GM12878 (cell line): Measurements from ENCODE around the gene PATJ. TPM values are rescaled to one million over a fixed set of nuclear protein-coding genes. Genes with fewer than 3 reads are reported as not detected.

Experiments
- ATAC-seq: fragments of 200-7000 bp; cut with Tn5 transposase; 3 replicates; pipeline ENCODE4 v1.9.1; 2020; ENCODE audit warnings: mild to moderate bottlenecking, moderate library complexity
- BruUV-seq: library from RNA; stranded (reverse); fragments of 400-500 nt; replicated peaks from 2 replicates; lab custom pipeline; 2021; lab: Mats Ljungman, UMichigan
- CTCF ChIA-PET: fragments of 300-600 bp; sonication (Branson Sonifier 250); formaldehyde crosslinking; extraction: SDS; loops from one replicate; lab custom pipeline; 2021; ENCODE audit warnings: inconsistent platforms; lab: Yijun Ruan, JAX
- POLR2A ChIA-PET: fragments of 350-600 bp; formaldehyde crosslinking; extraction: SDS; loops from one replicate; lab custom pipeline; 2021; ENCODE audit warnings: inconsistent platforms; lab: Charles Lee
- RAD21 ChIA-PET: fragments of 300-600 bp; sonication (Branson Sonifier 250); formaldehyde crosslinking; loops from one replicate; lab custom pipeline; 2023; ENCODE audit warnings: antibody characterized with exemption; ENCODE audit not compliant: unreplicated experiment; lab: Charles Lee
- SMC1A ChIA-PET: fragments of 300-600 bp; sonication (Branson Sonifier 250); formaldehyde crosslinking; loops from one replicate; lab custom pipeline; 2023; ENCODE audit not compliant: unreplicated experiment, uncharacterized antibody; lab: Charles Lee
- DNase-seq: peaks from one replicate; pipeline ENCODE4 v3.0.0-alpha.2; 2011; ENCODE audit warnings: low read depth, low spot score
- FAIRE-seq: peaks from 3 replicates; lab custom pipeline; 2011; peaks lifted over from hg19 to GRCh38; lab: Jason Lieb, UNC
- H2AFZ ChIP-seq: 2 replicates; pipeline ENCODE4 v1.6.0; 2011; ENCODE audit warnings: low read depth, low read length, control low read depth; ENCODE audit not compliant: control insufficient read depth
- H3K27ac ChIP-seq: 2 replicates; pipeline ENCODE4 v1.5.1; 2011; ENCODE audit warnings: control low read depth; ENCODE audit not compliant: control insufficient read depth, insufficient read depth
- H3K27me3 ChIP-seq, 2 experiments: replicated peaks in 1 of 2; 2 replicates each; pipeline versions ENCODE4 v1.6.0 to v1.6.1; 2011; ENCODE audit warnings: low read length in 1 of 2; ENCODE audit not compliant: control insufficient read depth in 2 of 2, insufficient read depth in 2 of 2
- H3K36me3 ChIP-seq, 2 experiments: 2 replicates each; pipeline ENCODE4 v1.5.1; 2011; ENCODE audit warnings: low read length in 1 of 2; ENCODE audit not compliant: control insufficient read depth in 2 of 2, insufficient read depth in 2 of 2
- H3K4me1 ChIP-seq: 2 replicates; pipeline ENCODE4 v1.6.1; 2011; ENCODE audit warnings: mild to moderate bottlenecking, low read length, moderate library complexity, mixed read lengths; ENCODE audit not compliant: control insufficient read depth, insufficient read depth
- H3K4me2 ChIP-seq: 2 replicates; pipeline ENCODE4 v1.6.0; 2011; ENCODE audit warnings: control low read depth; ENCODE audit not compliant: control insufficient read depth, insufficient read depth
- H3K4me3 ChIP-seq: fragments of 200-600 bp; sonication (generic); 2 replicates; pipeline ENCODE4 v1.5.1; 2016
- H3K79me2 ChIP-seq: 2 replicates; pipeline ENCODE4 v1.6.0; 2011; ENCODE audit warnings: low read length; ENCODE audit not compliant: control insufficient read depth, insufficient read depth
- H3K9ac ChIP-seq: 2 replicates; pipeline ENCODE4 v1.8.0; 2011; ENCODE audit warnings: low read length, control low read depth, mixed read lengths; ENCODE audit not compliant: control insufficient read depth, insufficient read depth
- H3K9me3 ChIP-seq: replicated peaks from 3 replicates; pipeline ENCODE4 v1.5.1; 2011; ENCODE audit warnings: mild to moderate bottlenecking, low read length; ENCODE audit not compliant: control insufficient read depth, insufficient read depth
- H4K20me1 ChIP-seq: 2 replicates; pipeline ENCODE4 v1.6.0; 2011; ENCODE audit not compliant: control insufficient read depth, insufficient read depth
- ATF3 ChIP-seq: IDR thresholded peaks from 2 replicates; pipeline ENCODE4 v1.6.1; 2011; ENCODE audit warnings: low read depth, mild to moderate bottlenecking, low read length, moderate library complexity, borderline replicate concordance; ENCODE audit errors: extremely low read depth
- BCL3 ChIP-seq: IDR thresholded peaks from 2 replicates; pipeline ENCODE4 v1.6.1; 2011; ENCODE audit warnings: borderline replicate concordance, low read depth, mild to moderate bottlenecking, moderate library complexity, low read length; ENCODE audit not compliant: insufficient read depth, poor library complexity, severe bottlenecking
- CEBPZ ChIP-seq: fragments of 150-350 bp; IDR thresholded peaks from 2 replicates; pipeline ENCODE4 v1.6.1; 2016; ENCODE audit warnings: low read depth, low read length
- EED ChIP-seq: sonication (generic); IDR thresholded peaks from 2 replicates; pipeline ENCODE4 v1.6.1; 2016; ENCODE audit warnings: antibody characterized with exemption, low read depth
- NFIC ChIP-seq: IDR thresholded peaks from 2 replicates; pipeline ENCODE4 v1.6.1; 2012; ENCODE audit warnings: low read depth, mild to moderate bottlenecking, inconsistent platforms, low read length, moderate library complexity
- POU2F2 ChIP-seq: IDR thresholded peaks from 3 replicates; pipeline ENCODE4 v1.6.1; 2011; ENCODE audit warnings: low read depth, mild to moderate bottlenecking, low read length, borderline replicate concordance
- RB1 ChIP-seq: fragments of 450-650 bp; formaldehyde crosslinking; IDR thresholded peaks from 2 replicates; pipeline ENCODE4 v1.6.1; 2017; ENCODE audit warnings: mild to moderate bottlenecking, borderline replicate concordance
- RBBP5 ChIP-seq: fragments of 200-600 bp; sonication (generic); conservative IDR thresholded peaks from 2 replicates; pipeline ENCODE4 v1.6.1; 2016
- SREBF2 ChIP-seq: IDR thresholded peaks from 2 replicates; pipeline ENCODE4 v1.6.1; 2012; ENCODE audit warnings: mild to moderate bottlenecking, low read length
- SUZ12 ChIP-seq: fragments of 200-600 bp; sonication (generic); IDR thresholded peaks from one replicate; pipeline ENCODE4 v1.6.1; 2018; ENCODE audit warnings: antibody characterized with exemption, mild to moderate bottlenecking; ENCODE audit not compliant: unreplicated experiment
- WGBS: methylation state at CpG from one replicate; pipeline ENCODE4 v1.1.6; 2016; ENCODE audit warnings: low lambda C conversion rate; ENCODE audit not compliant: insufficient replicate concordance, insufficient coverage; ENCODE audit errors: missing lambda C conversion rate; 5-methylcytosine and 5-hydroxymethylcytosine counted together
- in situ Hi-C: fragments of 300-500 bp; cut with MboI; formaldehyde crosslinking; loops from 9 replicates; pipeline ENCODE4 v1.14.3; 2018; ENCODE audit warnings: mixed read lengths
- intact Hi-C: fragments of 100-400 bp; cut with micrococcal nuclease; formaldehyde crosslinking; loops from one replicate; pipeline ENCODE4 v1.14.2; 2022; ENCODE audit not compliant: unreplicated experiment
- polyA plus RNA-seq, 11 experiments: library from polyadenylated mRNA; depleted of rRNA in 4 of 11; unstranded in 6 of 11; stranded (reverse) in 5 of 11; fragments of >200 nt; fragmentation: Nextera tagmentation in 4 of 11; fragmentation: Illumina TruSeq in 1 of 11; extraction: Ambion mirVana in 4 of 11; extraction: Trizol in 1 of 11; gene quantifications; 1 replicate in 1 of 11; 2 replicates in 10 of 11; pipeline versions ENCODE4 v1.2.1 to v1.2.3, GENCODE V29; 2011 to 2016; ENCODE audit warnings: inconsistent platforms in 2 of 11, missing spikeins in 2 of 11, low read depth in 1 of 11
- total RNA-seq, 4 experiments: library from RNA; depleted of rRNA in 3 of 4; stranded (reverse); fragments of >200 nt in 3 of 4; fragmentation: Illumina TruSeq in 1 of 4; extraction: Trizol in 1 of 4; gene quantifications; 2 replicates each; pipeline versions ENCODE4 v1.2.1 to v1.2.3, GENCODE V29; 2013 to 2021

The PATJ gene
- total and polyA plus RNA-seq, 10 of the 15 experiments (the other 5 are each of a cell fraction or from before 2014, with no cell fraction given): 2.8 to 13.9 (median 6.9) TPM

- H3K36me3 ChIP-seq: no peaks in the 10 kb centered on the region
- FAIRE-seq (no peak), ATAC-seq (no peak; the same call in 2 of the 3 replicates), DNase-seq (no peak)
- BruUV-seq: no TSS peak
- H3K9me3 ChIP-seq: no peaks in the 10 kb centered on the region
- peaks cover 25% of the 10 kb centered on the region for H3K79me2 ChIP-seq
- TF ChIP-seq SREBF2 (no peak), CEBPZ (no peak), RB1 (no peak), NFIC (no peak), ATF3 (no peak), POU2F2 (no peak), BCL3 (no peak), EED (no peak), RBBP5 (no peak), SUZ12 (no peak)
- intact Hi-C loops: loop anchor here (2.0 kb wide), 1 partner anchor 18 kb away; the partner anchor contains the start of gene PATJ
- peak overlapping the region; percentile 96 for H3K27ac ChIP-seq
- peak overlapping the region; percentile 94 for H3K4me3 ChIP-seq
- ChIA-PET RAD21 (no interaction called here), CTCF (no interaction called here), POLR2A (no interaction called here), SMC1A (no interaction called here)
- H3K4me2 ChIP-seq: peak overlapping the region; percentile 9
- 4% methylated on average over 3 of the region's 3 CpGs for WGBS
- no peaks in the 10 kb centered on the region for H3K27me3 ChIP-seq
- peak overlapping the region; percentile 97 for H3K9ac ChIP-seq
- peak overlapping the region; percentile 100 for H2AFZ ChIP-seq
- H3K4me1 ChIP-seq: no peaks in the 10 kb centered on the region
- H4K20me1 ChIP-seq: no peaks in the 10 kb centered on the region
- in situ Hi-C loops: no loop called here
Measured at GRCh38 chr1:61724506-61724812, 17.8 kb upstream of the PATJ start.
